ENCODE results near the gene ITPR1. TPM values are rescaled to one million over a fixed set of nuclear protein-coding genes. Genes with fewer than 3 reads are reported as not detected.

The ITPR1 gene
- total and polyA plus RNA-seq, 2 experiments from 2014 or later, result 6.8 to 21.0 TPM

DNA sequence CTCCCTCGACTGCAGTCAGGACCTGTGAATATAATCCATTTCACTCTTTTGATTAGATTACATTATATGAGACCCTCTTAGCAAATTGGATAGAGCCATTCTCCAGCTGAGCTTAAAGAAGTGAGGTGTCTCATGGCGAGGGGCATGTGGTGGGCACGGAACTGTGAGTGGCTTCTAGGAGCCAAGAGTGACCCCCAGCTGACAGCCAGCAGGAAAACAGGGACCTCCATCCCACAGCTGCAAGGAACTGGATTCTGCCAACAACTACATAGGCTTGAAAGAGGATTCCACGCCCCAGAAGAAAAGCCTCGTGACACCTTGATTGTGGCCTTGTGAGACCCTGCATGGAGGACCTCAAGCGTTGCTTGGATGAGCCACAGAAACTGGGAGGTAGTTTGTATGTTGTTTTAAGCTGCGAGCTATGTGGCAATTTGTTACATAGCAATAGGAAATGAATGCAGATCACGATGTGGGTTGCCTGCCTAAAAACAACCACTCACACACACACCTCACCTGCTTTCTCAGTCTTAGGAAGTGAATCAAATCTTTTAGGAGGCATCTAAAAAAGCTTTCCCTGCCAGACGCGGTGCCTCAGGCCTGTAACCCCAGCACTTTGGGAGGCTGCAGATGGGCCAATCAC is 401.9 kb downstream of the ITPR1 start:
- H3K4me2 ChIP-seq, result no peak overlapping the region
- no peaks in the 10 kb centered on the region for H3K27me3 ChIP-seq (ENCODE audit: insufficient read depth)

More for the DNA sequence above, 401.9 kb downstream of the ITPR1 start:
- Histone ChIP-seq H3K36me3 (ENCODE audit: insufficient read depth) (no peaks in the 10 kb centered on the region), H3K9me2 (ENCODE audit: insufficient read depth) (no peaks in the 10 kb centered on the region; the same call in 1 of the 2 replicates), H2AFZ (no peak overlapping the region), H3K4me1 (ENCODE audit: insufficient read depth) (no peaks in the 10 kb centered on the region), H3K4me3 (no peak overlapping the region), H4K20me1 (replicated peaks; ENCODE audit: insufficient read depth) (no peaks in the 10 kb centered on the region), H3F3A (replicated peaks; ENCODE audit: low read depth) (no peaks in the 10 kb centered on the region), H3K79me2 (replicated peaks; ENCODE audit: insufficient read depth) (no peaks in the 10 kb centered on the region), H3K27ac (ENCODE audit: low read depth) (no peak overlapping the region)
- H3K27me3 Mint-ChIP-seq (ENCODE audit: insufficient read depth, low read depth, poor library complexity), result no peaks in the 10 kb centered on the region
- H3K4me1 Mint-ChIP-seq, result peaks cover 3% of the 10 kb centered on the region; the same call in 2 of the 3 replicates
- ATAC-seq, result no peak
- H3K4me3 Mint-ChIP-seq, result no peak overlapping the region
- H3K9me3 Mint-ChIP-seq, result no peaks in the 10 kb centered on the region
- DNase-seq (ENCODE audit: low spot score), result no peak
- H3K36me3 Mint-ChIP-seq (ENCODE audit: low read depth), result no peaks in the 10 kb centered on the region
- no peak overlapping the region for H3K27ac Mint-ChIP-seq
- TF ChIP-seq REST (IDR thresholded peaks at IDR 0.05; ENCODE audit: unreplicated experiment) (no peak), ZNF114 (CRISPR knock-in tag; IDR thresholded peaks at IDR 0.05) (no peak), POLR2AphosphoS5 (IDR thresholded peaks at IDR 0.05; ENCODE audit: low read depth) (no peak), ETS1 (IDR thresholded peaks at IDR 0.05) (no peak), STAT1 (IDR thresholded peaks at IDR 0.05; ENCODE audit: unreplicated experiment) (no peak), NANOG (IDR thresholded peaks at IDR 0.05; ENCODE audit: borderline replicate concordance) (no peak), ZNF331 (CRISPR knock-in tag; IDR thresholded peaks at IDR 0.05; ENCODE audit: low read depth) (no peak), CREB1 (CRISPR knock-in tag; IDR thresholded peaks at IDR 0.05; ENCODE audit: low read depth) (no peak), ZNF462 (CRISPR knock-in tag; IDR thresholded peaks at IDR 0.05) (no peak)
- TF ChIP-seq, protein P1, sequence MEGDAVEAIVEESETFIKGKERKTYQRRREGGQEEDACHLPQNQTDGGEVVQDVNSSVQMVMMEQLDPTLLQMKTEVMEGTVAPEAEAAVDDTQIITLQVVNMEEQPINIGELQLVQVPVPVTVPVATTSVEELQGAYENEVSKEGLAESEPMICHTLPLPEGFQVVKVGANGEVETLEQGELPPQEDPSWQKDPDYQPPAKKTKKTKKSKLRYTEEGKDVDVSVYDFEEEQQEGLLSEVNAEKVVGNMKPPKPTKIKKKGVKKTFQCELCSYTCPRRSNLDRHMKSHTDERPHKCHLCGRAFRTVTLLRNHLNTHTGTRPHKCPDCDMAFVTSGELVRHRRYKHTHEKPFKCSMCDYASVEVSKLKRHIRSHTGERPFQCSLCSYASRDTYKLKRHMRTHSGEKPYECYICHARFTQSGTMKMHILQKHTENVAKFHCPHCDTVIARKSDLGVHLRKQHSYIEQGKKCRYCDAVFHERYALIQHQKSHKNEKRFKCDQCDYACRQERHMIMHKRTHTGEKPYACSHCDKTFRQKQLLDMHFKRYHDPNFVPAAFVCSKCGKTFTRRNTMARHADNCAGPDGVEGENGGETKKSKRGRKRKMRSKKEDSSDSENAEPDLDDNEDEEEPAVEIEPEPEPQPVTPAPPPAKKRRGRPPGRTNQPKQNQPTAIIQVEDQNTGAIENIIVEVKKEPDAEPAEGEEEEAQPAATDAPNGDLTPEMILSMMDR (conservative IDR thresholded peaks at IDR 0.05; ENCODE audit: low read depth in 2 of 2), result no peak

Measured in GM23338 (cell line).